Measurements from ENCODE around the gene PLD6. TPM values are rescaled to one million over a fixed set of nuclear protein-coding genes. Genes with fewer than 3 reads are reported as not detected.
"Not testable (repeated sequence)": the region's sequence is repeated elsewhere in the genome, so short reads cannot be mapped to it uniquely, and the experiment has no call there.

The PLD6 gene
- total and polyA plus RNA-seq, 10 donors, result 1.4 to 5.6 (median 3.5) TPM

- intact Hi-C loops (cut with DNase I; ENCODE audit: low total_unique reads), result no loop called here
- no peak overlapping the region for H3K27ac ChIP-seq
- H3K4me1 ChIP-seq, result peaks cover 21 to 89% (median 56%) of the 10 kb centered on the region in 6 donors
- TF ChIP-seq POLR2AphosphoS5 (IDR thresholded peaks at IDR 0.05) (peak in 1 of 3 donors; percentile 26), POLR2A (IDR thresholded peaks at IDR 0.05) (no peak), CTCF (IDR thresholded peaks at IDR 0.05 in 8 of 11, conservative IDR thresholded peaks at IDR 0.05 in 3 of 11) (no peak)
- no peak overlapping the region for H3K4me3 ChIP-seq
- H3K9me3 ChIP-seq, result no peaks in the 10 kb centered on the region
- H3K36me3 ChIP-seq, result peaks cover 0 to 63% (median 28%) of the 10 kb centered on the region in 6 donors
- DNase-seq, result no peak
- no peaks in the 10 kb centered on the region for H3K27me3 ChIP-seq (replicated peaks in 1 of 7)
- whole genome bisulfite sequencing, 5 donors, result 91 to 99% (median 94%) methylated on average over 1 to 4 of the region's 4 CpGs
Measured at GRCh38 chr17:17188586-17188985, 17.5 kb downstream of the PLD6 start.

GRCh38 chr17:17186551-17187505 is 19.3 kb downstream of the PLD6 start:
- H3K4me3 ChIP-seq, result no peak overlapping the region
- peaks cover 0 to 81% (median 43%) of the 10 kb centered on the region in 6 donors for H3K36me3 ChIP-seq
- H3K9me3 ChIP-seq, result no peaks in the 10 kb centered on the region
- WGBS, 5 donors, result 79 to 83% (median 82%) methylated on average over 13 to 14 of the region's 14 CpGs
- no peak for DNase-seq
- H3K27ac ChIP-seq, result peak overlapping the region in 2 of 8 donors; percentile 66 to 78
- H3K27me3 ChIP-seq (replicated peaks in 1 of 7), result no peaks in the 10 kb centered on the region
- H3K4me1 ChIP-seq, result peaks cover 15 to 91% (median 52%) of the 10 kb centered on the region in 6 donors
- intact Hi-C loops (cut with DNase I; ENCODE audit: low total_unique reads), result no loop called here
- TF ChIP-seq POLR2AphosphoS5 (IDR thresholded peaks at IDR 0.05), result no peak
- TF ChIP-seq CTCF (IDR thresholded peaks at IDR 0.05 in 8 of 11, conservative IDR thresholded peaks at IDR 0.05 in 3 of 11), result no peak
- TF ChIP-seq POLR2A (IDR thresholded peaks at IDR 0.05), result no peak

GRCh38 chr17:17186051-17186450 is 20.1 kb downstream of the PLD6 start:
- H3K4me3 ChIP-seq, result no peak overlapping the region
- peak overlapping the region in 4 of 8 donors; percentile 23 to 78 (median 60) for H3K27ac ChIP-seq
- intact Hi-C loops (cut with DNase I; ENCODE audit: low total_unique reads), result no loop called here
- peaks cover 0 to 85% (median 48%) of the 10 kb centered on the region in 6 donors for H3K36me3 ChIP-seq
- H3K27me3 ChIP-seq (replicated peaks in 1 of 7), result no peaks in the 10 kb centered on the region
- no peaks in the 10 kb centered on the region for H3K9me3 ChIP-seq
- peaks cover 15 to 91% (median 53%) of the 10 kb centered on the region in 6 donors for H3K4me1 ChIP-seq
- DNase-seq, result no peak
- 44 to 67% (median 59%) methylated on average over 3 of the region's 3 CpGs for WGBS, 5 donors
- TF ChIP-seq POLR2A (IDR thresholded peaks at IDR 0.05), result no peak
- no peak for TF ChIP-seq CTCF (IDR thresholded peaks at IDR 0.05 in 8 of 11, conservative IDR thresholded peaks at IDR 0.05 in 3 of 11)
- TF ChIP-seq POLR2AphosphoS5 (IDR thresholded peaks at IDR 0.05), result no peak

GRCh38 chr17:17184985-17185757 is 21.0 kb downstream of the PLD6 start:
- Histone ChIP-seq H3K27ac (peak overlapping the region in 7 of 8 donors; percentile 9 to 78 (median 53)), H3K4me1 (peaks cover 10 to 91% (median 50%) of the 10 kb centered on the region in 6 donors), H3K36me3 (peaks cover 0 to 94% (median 57%) of the 10 kb centered on the region in 6 donors)
- WGBS, 5 donors, result 42 to 51% (median 49%) methylated on average over 13 of the region's 13 CpGs
- DNase-seq; H3K27me3 ChIP-seq (replicated peaks in 1 of 7); intact Hi-C loops (cut with DNase I; ENCODE audit: low total_unique reads); H3K4me3 ChIP-seq; H3K9me3 ChIP-seq: not testable (repeated sequence)

Measured in spleen (tissue), 11 donors.